ENCODE measurements around the gene RASGRF1. TPM values are rescaled to one million over a fixed set of nuclear protein-coding genes. Genes with fewer than 3 reads are reported as not detected.

The RASGRF1 gene
- polyA plus RNA-seq, 1 donor (not counting 4 experiments of a cell fraction or from before 2014, with no cell fraction given), result 0.08 TPM

DNA sequence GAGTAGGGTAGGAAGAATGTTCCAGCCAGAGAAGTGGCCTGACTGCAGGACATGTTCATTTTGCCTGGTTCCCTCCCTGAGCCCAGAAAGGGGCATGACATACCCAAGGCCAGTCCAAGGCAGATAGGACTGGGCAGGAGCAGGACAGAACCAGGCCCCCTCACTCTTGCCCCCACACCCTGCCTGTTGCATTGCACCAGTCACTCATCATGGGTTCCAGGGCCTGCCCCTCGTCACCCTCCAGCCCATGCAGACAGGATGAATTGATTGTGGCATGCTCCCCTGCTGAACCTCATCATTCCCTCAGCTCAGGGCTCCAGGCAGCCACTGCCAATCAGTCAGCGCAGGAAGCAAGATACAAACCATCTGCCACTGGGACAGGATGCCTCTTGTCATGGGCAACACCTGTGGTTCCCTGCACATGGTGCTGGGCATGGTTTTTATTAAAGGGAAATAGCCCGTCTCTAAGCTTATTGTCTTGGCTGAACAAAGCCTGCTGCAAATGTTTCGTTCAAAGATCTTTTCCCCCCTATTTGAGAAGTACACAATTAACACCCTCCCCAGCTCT, 48.9 kb downstream of the RASGRF1 start:
- Histone ChIP-seq H3K4me1 (ENCODE audit: control insufficient read depth, extremely low read depth, insufficient read depth, low read length) (no peaks in the 10 kb centered on the region), H4K20me1 (ENCODE audit: control insufficient read depth, extremely low read depth, insufficient read depth, low read length) (no peaks in the 10 kb centered on the region)
- no peak for FAIRE-seq

DNA sequence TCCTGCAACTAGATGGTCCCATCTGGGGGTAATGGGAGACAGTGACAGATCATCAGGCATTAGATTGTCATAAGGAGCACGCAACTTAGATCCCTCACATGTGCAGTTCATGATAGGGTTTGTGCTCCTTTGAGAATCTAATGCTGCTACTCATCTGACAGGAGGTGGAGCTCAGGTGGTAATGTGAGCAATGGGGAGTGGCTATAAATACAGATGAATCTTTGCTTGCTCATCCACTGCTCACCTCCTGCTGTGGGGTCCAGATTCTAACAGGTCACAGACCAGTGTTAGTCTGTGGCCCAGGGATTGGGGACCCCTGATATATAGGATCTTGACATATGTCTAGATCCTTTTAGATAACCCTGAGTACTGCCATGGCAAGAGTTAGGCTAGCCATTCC, 52.7 kb downstream of the RASGRF1 start:
- Histone ChIP-seq H3K4me3 (ENCODE audit: control insufficient read depth in 2 of 3, extremely low read depth in 1 of 3, insufficient read depth in 2 of 3, low read depth in 1 of 3, low read length in 3 of 3) (no peak overlapping the region), H3K79me2 (ENCODE audit: control insufficient read depth, insufficient read depth, low read length) (no peaks in the 10 kb centered on the region), H3K4me2 (ENCODE audit: control insufficient read depth, extremely low read depth, insufficient read depth, low read depth, low read length) (no peak overlapping the region), H3K9ac (ENCODE audit: control insufficient read depth, extremely low read depth, insufficient read depth, low read length) (no peak overlapping the region), H3K9me3 (ENCODE audit: control insufficient read depth, low read depth, low read length) (no peaks in the 10 kb centered on the region), H2AFZ (ENCODE audit: control insufficient read depth, low read length) (no peak overlapping the region), H3K27me3 (ENCODE audit: control insufficient read depth, extremely low read depth, insufficient read depth, low read length) (peaks cover 12% of the 10 kb centered on the region), H3K9me1 (ENCODE audit: control insufficient read depth, extremely low read depth, insufficient read depth, low read length) (no peaks in the 10 kb centered on the region), H4K20me1 (ENCODE audit: control insufficient read depth, extremely low read depth, insufficient read depth, low read length) (no peaks in the 10 kb centered on the region), H3K4me1 (ENCODE audit: control insufficient read depth, extremely low read depth, insufficient read depth, low read length) (peaks cover 3% of the 10 kb centered on the region), H3K36me3 (ENCODE audit: control insufficient read depth in 2 of 2, extremely low read depth in 1 of 2, insufficient read depth in 2 of 2, low read length in 2 of 2) (no peaks in the 10 kb centered on the region), H3K27ac (ENCODE audit: control insufficient read depth, insufficient read depth, low read length) (no peak overlapping the region)
- TF ChIP-seq, protein P1, sequence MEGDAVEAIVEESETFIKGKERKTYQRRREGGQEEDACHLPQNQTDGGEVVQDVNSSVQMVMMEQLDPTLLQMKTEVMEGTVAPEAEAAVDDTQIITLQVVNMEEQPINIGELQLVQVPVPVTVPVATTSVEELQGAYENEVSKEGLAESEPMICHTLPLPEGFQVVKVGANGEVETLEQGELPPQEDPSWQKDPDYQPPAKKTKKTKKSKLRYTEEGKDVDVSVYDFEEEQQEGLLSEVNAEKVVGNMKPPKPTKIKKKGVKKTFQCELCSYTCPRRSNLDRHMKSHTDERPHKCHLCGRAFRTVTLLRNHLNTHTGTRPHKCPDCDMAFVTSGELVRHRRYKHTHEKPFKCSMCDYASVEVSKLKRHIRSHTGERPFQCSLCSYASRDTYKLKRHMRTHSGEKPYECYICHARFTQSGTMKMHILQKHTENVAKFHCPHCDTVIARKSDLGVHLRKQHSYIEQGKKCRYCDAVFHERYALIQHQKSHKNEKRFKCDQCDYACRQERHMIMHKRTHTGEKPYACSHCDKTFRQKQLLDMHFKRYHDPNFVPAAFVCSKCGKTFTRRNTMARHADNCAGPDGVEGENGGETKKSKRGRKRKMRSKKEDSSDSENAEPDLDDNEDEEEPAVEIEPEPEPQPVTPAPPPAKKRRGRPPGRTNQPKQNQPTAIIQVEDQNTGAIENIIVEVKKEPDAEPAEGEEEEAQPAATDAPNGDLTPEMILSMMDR (optimal IDR thresholded peaks at IDR 0.05 in 1 of 3, IDR thresholded peaks at IDR 0.05 in 1 of 3, conservative IDR thresholded peaks at IDR 0.05 in 1 of 3; ENCODE audit: extremely low read depth in 1 of 3, insufficient read depth in 2 of 3, low read length in 3 of 3), result no peak
- no peak for TF ChIP-seq EZH2 (IDR thresholded peaks at IDR 0.05; ENCODE audit: low read length)
- dilution Hi-C loops (cut with MboI; ENCODE audit: extremely low pct_ligation_motif_present, low sequenced_read_pairs), result loop anchor here (25.0 kb wide), 1 partner anchor 149 kb away; no protein-coding TSS in a partner anchor
- no peak for FAIRE-seq
- no peak for DNase-seq (ENCODE audit: low read depth, low spot score)

More for the DNA sequence above, 48.9 kb downstream of the RASGRF1 start:
- dilution Hi-C loops (cut with MboI; ENCODE audit: extremely low pct_ligation_motif_present, low sequenced_read_pairs), result loop anchor here (25.0 kb wide), 1 partner anchor 146 kb away; no protein-coding TSS in a partner anchor
- Histone ChIP-seq H3K27ac (ENCODE audit: control insufficient read depth, insufficient read depth, low read length) (no peak overlapping the region), H3K9me1 (ENCODE audit: control insufficient read depth, extremely low read depth, insufficient read depth, low read length) (no peaks in the 10 kb centered on the region), H3K79me2 (ENCODE audit: control insufficient read depth, insufficient read depth, low read length) (no peaks in the 10 kb centered on the region), H3K9ac (ENCODE audit: control insufficient read depth, extremely low read depth, insufficient read depth, low read length) (no peak overlapping the region), H3K9me3 (ENCODE audit: control insufficient read depth, low read depth, low read length) (no peaks in the 10 kb centered on the region), H3K36me3 (ENCODE audit: control insufficient read depth in 2 of 2, extremely low read depth in 1 of 2, insufficient read depth in 2 of 2, low read length in 2 of 2) (no peaks in the 10 kb centered on the region), H3K4me3 (ENCODE audit: control insufficient read depth in 2 of 3, extremely low read depth in 1 of 3, insufficient read depth in 2 of 3, low read depth in 1 of 3, low read length in 3 of 3) (no peak overlapping the region), H3K27me3 (ENCODE audit: control insufficient read depth, extremely low read depth, insufficient read depth, low read length) (no peaks in the 10 kb centered on the region), H2AFZ (ENCODE audit: control insufficient read depth, low read length) (no peak overlapping the region), H3K4me2 (ENCODE audit: control insufficient read depth, extremely low read depth, insufficient read depth, low read depth, low read length) (no peak overlapping the region)
- DNase-seq (ENCODE audit: low read depth, low spot score), result no peak
- TF ChIP-seq, protein P1 (optimal IDR thresholded peaks at IDR 0.05 in 1 of 3, IDR thresholded peaks at IDR 0.05 in 1 of 3, conservative IDR thresholded peaks at IDR 0.05 in 1 of 3; ENCODE audit: extremely low read depth in 1 of 3, insufficient read depth in 2 of 3, low read length in 3 of 3), result no peak
- TF ChIP-seq EZH2 (IDR thresholded peaks at IDR 0.05; ENCODE audit: low read length), result no peak
